ENCODE measurements around the gene RNLS. TPM values are rescaled to one million over a fixed set of nuclear protein-coding genes. Genes with fewer than 3 reads are reported as not detected.

RNLS gene
- total RNA-seq, 1 donor from 2014 or later: 1.7 TPM

- no peaks in the 10 kb centered on the region for H3K36me3 Mint-ChIP-seq (ENCODE audit: unreplicated experiment)
- no peak for DNase-seq (ENCODE audit: extremely low spot score, unreplicated experiment)
- H3K9me3 Mint-ChIP-seq (ENCODE audit: unreplicated experiment): no peaks in the 10 kb centered on the region
- H3K27me3 Mint-ChIP-seq (ENCODE audit: unreplicated experiment): peaks cover 9% of the 10 kb centered on the region
- H3K4me3 Mint-ChIP-seq (ENCODE audit: unreplicated experiment): no peak overlapping the region
- TF ChIP-seq, protein P1, sequence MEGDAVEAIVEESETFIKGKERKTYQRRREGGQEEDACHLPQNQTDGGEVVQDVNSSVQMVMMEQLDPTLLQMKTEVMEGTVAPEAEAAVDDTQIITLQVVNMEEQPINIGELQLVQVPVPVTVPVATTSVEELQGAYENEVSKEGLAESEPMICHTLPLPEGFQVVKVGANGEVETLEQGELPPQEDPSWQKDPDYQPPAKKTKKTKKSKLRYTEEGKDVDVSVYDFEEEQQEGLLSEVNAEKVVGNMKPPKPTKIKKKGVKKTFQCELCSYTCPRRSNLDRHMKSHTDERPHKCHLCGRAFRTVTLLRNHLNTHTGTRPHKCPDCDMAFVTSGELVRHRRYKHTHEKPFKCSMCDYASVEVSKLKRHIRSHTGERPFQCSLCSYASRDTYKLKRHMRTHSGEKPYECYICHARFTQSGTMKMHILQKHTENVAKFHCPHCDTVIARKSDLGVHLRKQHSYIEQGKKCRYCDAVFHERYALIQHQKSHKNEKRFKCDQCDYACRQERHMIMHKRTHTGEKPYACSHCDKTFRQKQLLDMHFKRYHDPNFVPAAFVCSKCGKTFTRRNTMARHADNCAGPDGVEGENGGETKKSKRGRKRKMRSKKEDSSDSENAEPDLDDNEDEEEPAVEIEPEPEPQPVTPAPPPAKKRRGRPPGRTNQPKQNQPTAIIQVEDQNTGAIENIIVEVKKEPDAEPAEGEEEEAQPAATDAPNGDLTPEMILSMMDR (IDR thresholded peaks at IDR 0.05): no peak
- H3K4me1 Mint-ChIP-seq (ENCODE audit: unreplicated experiment): no peaks in the 10 kb centered on the region
- H3K27ac Mint-ChIP-seq (ENCODE audit: unreplicated experiment): no peak overlapping the region
These were observed 108.9 kb downstream of the RNLS start for GRCh38 chr10:88473989-88474883.

DNA sequence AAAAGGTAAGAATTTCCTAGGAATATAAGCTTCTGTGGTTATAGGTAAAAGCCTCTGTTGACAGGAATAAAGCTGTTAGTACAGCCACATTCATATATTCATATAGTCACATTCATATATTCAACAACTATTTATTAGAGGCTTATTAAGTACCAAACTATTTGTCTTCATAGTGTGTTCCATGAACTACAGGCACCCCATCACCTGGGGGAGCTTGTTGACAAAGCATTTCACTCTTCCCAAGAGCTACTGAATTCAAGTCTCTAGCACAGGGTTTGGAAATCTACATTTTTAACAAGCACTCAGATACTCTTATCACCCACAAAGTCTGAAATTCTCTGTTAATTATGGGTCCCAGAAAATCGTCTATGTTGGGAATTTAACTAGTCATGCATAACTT is 110.6 kb downstream of the RNLS start:
- TF ChIP-seq, protein P1 (IDR thresholded peaks at IDR 0.05): no peak
- no peak overlapping the region for H3K27ac Mint-ChIP-seq (ENCODE audit: unreplicated experiment)
- H3K4me3 Mint-ChIP-seq (ENCODE audit: unreplicated experiment): no peak overlapping the region
- H3K4me1 Mint-ChIP-seq (ENCODE audit: unreplicated experiment): peaks cover 7% of the 10 kb centered on the region
- H3K36me3 Mint-ChIP-seq (ENCODE audit: unreplicated experiment): no peaks in the 10 kb centered on the region
- DNase-seq (ENCODE audit: extremely low spot score, unreplicated experiment): no peak
- peaks cover 9% of the 10 kb centered on the region for H3K27me3 Mint-ChIP-seq (ENCODE audit: unreplicated experiment)
- H3K9me3 Mint-ChIP-seq (ENCODE audit: unreplicated experiment): no peaks in the 10 kb centered on the region

DNA sequence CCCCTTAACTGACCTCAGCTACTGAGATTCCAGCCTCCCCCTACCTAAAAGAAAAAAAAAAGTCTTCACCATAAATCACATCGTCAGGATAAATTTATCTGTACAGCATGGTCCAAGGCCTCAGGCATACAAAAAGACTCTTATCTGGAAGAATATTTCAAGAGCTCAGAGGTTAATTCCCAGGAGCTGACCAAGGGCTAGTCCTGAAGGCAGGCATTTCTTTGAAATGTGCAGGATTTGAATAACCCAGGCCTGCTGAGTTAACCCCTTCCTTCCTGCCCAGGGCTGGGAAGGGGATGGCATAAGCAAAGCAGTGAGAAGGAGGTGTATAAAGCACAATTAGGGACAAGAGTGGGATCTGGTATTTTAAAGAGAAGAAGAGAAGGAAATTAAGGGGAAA is 111.2 kb downstream of the RNLS start:
- Mint-ChIP-seq H3K27me3 (ENCODE audit: unreplicated experiment) (peaks cover 9% of the 10 kb centered on the region), H3K27ac (ENCODE audit: unreplicated experiment) (no peak overlapping the region), H3K4me3 (ENCODE audit: unreplicated experiment) (no peak overlapping the region), H3K36me3 (ENCODE audit: unreplicated experiment) (no peaks in the 10 kb centered on the region), H3K4me1 (ENCODE audit: unreplicated experiment) (peaks cover 12% of the 10 kb centered on the region), H3K9me3 (ENCODE audit: unreplicated experiment) (no peaks in the 10 kb centered on the region)
- TF ChIP-seq, protein P1 (IDR thresholded peaks at IDR 0.05): no peak
- DNase-seq (ENCODE audit: extremely low spot score, unreplicated experiment): no peak

DNA sequence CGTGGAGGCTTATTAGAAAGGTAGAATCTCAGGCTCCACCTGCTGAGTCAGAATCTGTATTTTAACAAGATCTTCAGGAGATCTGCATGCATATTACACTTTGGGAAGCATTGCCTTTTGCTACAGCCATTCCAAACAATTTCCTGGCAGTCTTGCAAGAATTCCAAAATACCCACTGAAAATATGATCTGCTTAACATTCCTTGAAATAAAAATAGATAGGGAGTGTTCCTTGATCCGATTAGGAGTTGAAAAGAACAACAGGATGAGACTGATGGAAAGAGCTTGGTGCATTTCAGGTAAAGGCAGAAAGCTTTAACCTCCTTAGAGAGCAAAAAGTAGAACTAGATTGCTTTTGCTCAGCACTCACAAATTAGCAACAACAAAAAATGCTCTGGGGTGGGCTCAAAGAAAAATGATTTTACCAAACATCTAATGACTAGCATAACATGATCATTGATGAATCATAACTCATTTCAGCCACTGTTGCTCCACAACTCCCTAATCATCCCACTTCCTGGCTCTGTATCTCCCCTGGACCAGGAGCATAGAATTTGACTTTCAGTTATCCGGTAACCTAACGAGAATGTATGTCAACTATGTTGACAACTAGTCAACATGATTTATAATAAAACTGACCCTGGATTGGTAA is 115.2 kb downstream of the RNLS start:
- Mint-ChIP-seq H3K36me3 (ENCODE audit: unreplicated experiment) (no peaks in the 10 kb centered on the region), H3K4me3 (ENCODE audit: unreplicated experiment) (no peak overlapping the region), H3K27ac (ENCODE audit: unreplicated experiment) (no peak overlapping the region), H3K4me1 (ENCODE audit: unreplicated experiment) (peaks cover 18% of the 10 kb centered on the region), H3K9me3 (ENCODE audit: unreplicated experiment) (no peaks in the 10 kb centered on the region), H3K27me3 (ENCODE audit: unreplicated experiment) (peaks cover under 1% of the 10 kb centered on the region)
- no peak for DNase-seq (ENCODE audit: extremely low spot score, unreplicated experiment)
- TF ChIP-seq, protein P1 (IDR thresholded peaks at IDR 0.05): no peak

DNA sequence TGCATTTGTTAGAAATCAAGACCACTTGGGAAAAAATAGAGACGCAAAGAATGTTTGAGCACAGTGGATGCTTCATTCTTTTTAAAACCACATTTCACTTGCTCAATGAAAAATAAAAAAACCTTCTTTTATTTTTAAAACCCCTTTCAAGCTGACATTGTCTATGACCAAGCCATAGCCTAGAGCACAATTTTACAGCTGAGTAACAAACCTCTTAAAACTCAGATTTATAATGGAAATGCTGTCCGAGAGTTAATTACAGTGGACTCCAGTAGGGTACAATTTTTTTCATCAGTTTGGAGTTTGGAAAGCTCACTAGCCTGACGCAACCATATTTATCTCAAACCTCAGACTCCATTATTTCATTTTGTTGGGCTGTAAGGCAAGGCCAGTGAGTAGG is 116.3 kb downstream of the RNLS start:
- DNase-seq (ENCODE audit: extremely low spot score, unreplicated experiment): no peak
- no peak overlapping the region for H3K4me3 Mint-ChIP-seq (ENCODE audit: unreplicated experiment)
- H3K27me3 Mint-ChIP-seq (ENCODE audit: unreplicated experiment): no peaks in the 10 kb centered on the region
- no peak overlapping the region for H3K27ac Mint-ChIP-seq (ENCODE audit: unreplicated experiment)
- H3K9me3 Mint-ChIP-seq (ENCODE audit: unreplicated experiment): no peaks in the 10 kb centered on the region
- H3K4me1 Mint-ChIP-seq (ENCODE audit: unreplicated experiment): peaks cover 18% of the 10 kb centered on the region
- TF ChIP-seq, protein P1 (IDR thresholded peaks at IDR 0.05): no peak
- no peaks in the 10 kb centered on the region for H3K36me3 Mint-ChIP-seq (ENCODE audit: unreplicated experiment)

Measured in osteocyte (in vitro differentiated cells).